K562 treated with DMSO at 1 percent for 48 hours (cell line): ENCODE results near the gene DENND6B. TPM values are rescaled to one million over a fixed set of nuclear protein-coding genes. Genes with fewer than 3 reads are reported as not detected.

Source experiments
- total RNA-seq: library from RNA; unstranded; fragments of 300-600 nt; gene quantifications from 2 replicates; pipeline ENCODE4 v1.2.3, GENCODE V29; 2022; ENCODE audit warnings: low replicate concordance; ENCODE audit errors: extremely low read depth

Gene DENND6B, protein sequence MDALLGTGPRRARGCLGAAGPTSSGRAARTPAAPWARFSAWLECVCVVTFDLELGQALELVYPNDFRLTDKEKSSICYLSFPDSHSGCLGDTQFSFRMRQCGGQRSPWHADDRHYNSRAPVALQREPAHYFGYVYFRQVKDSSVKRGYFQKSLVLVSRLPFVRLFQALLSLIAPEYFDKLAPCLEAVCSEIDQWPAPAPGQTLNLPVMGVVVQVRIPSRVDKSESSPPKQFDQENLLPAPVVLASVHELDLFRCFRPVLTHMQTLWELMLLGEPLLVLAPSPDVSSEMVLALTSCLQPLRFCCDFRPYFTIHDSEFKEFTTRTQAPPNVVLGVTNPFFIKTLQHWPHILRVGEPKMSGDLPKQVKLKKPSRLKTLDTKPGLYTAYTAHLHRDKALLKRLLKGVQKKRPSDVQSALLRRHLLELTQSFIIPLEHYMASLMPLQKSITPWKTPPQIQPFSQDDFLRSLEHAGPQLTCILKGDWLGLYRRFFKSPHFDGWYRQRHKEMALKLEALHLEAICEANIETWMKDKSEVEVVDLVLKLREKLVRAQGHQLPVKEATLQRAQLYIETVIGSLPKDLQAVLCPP
- total RNA-seq, result not detected in 2 replicates

GRCh38 chr22:50326956-50327710, at the start of gene DENND6B:
Gene DENND6B, minus strand, starts transcription at chr22:50327012. Its CDS starts 24 bp downstream, at chr22:50326988.

DNA sequence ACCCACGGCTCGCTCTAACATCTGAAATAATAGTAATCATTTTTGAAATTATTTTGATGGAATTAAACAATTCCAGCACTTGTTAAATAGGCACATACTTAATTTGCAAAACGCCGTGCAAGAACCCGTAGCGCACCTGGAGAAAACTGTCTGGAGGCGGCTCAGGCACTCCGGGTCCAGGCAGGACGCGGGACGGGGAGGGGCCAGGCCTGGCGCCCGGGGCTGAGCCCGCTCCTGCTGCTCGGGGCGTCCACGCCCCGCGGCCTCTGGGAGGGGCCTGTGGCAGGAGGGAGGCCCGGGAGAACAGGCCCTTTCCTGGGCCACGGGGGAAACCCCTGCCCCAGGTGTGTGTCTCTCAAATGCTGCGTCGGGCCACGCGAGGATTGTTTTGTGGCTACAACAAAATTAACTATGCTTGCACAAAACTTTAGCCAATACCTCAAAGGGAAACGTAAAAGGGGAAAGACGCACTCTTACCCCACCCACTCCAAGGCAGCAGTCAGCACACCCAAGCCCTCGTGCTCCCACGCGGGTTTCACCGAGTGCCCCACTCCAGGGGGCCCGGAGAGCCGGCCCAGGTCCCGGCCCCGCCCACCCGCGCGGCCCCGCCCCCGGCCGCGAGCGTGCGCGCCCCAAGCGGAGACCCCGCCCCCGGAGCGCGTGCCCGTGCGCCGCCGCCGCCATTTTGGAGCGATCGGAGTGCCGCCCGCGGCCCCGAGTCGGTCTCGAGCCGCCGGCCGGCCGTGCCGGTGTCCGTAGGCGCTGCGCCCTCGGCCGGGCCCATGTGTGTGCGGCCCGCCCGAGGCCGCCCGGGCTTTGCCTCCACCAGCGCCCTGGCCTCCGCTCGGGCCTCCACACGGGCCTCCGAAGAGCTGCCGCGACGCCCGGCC, 16.1 kb upstream of the DENND6B start, which contains the start of gene PPP6R2:
Gene PPP6R2, plus strand, starts transcription at position 677 of the 890 bp plus-strand sequence. CDS start 50,582 bp downstream, outside the sequence.

GRCh38 chr22:50306753-50307749, 19.8 kb downstream of the DENND6B start, which contains the start of gene PLXNB2:
Gene PLXNB2, minus strand, starts transcription at chr22:50307646. Its CDS starts 17,062 bp downstream, at chr22:50290584.

GRCh38 chr22:50269970-50270665, 56.7 kb downstream of the DENND6B start, which contains the start of gene MAPK11:
Gene MAPK11, minus strand, starts transcription at chr22:50270380. Its CDS starts 88 bp downstream, at chr22:50270292.

GRCh38 chr22:50261615-50262459, 65.0 kb downstream of the DENND6B start, which contains the start of gene MAPK12:
Gene MAPK12, minus strand, starts transcription at chr22:50261683. Its CDS starts 174 bp downstream, at chr22:50261509.

Other genes starting within 250 kb of the DENND6B start
- not detected in 2 replicates for gene MLC1, start 241.6 kb downstream of the DENND6B start, total RNA-seq
- not detected in 2 replicates for gene MOV10L1, start 237.0 kb downstream of the DENND6B start, total RNA-seq
- gene PANX2, start 156.3 kb downstream of the DENND6B start, total RNA-seq, result not detected in 2 replicates
- gene TRABD, start 141.1 kb downstream of the DENND6B start, total RNA-seq, result 180 TPM in 1 of 2 replicates, not detected in the other
- gene SELENOO, start 126.0 kb downstream of the DENND6B start, total RNA-seq, result not detected in 2 replicates
- gene TUBGCP6, start 82.0 kb downstream of the DENND6B start, total RNA-seq, result not detected in 2 replicates
- not detected in 2 replicates for gene HDAC10, start 75.7 kb downstream of the DENND6B start, total RNA-seq
- gene MAPK12, start 65.3 kb downstream of the DENND6B start, total RNA-seq, result not detected in 2 replicates
- not detected in 2 replicates for gene MAPK11, start 56.6 kb downstream of the DENND6B start, total RNA-seq
- not detected in 2 replicates for gene PLXNB2, start 19.4 kb downstream of the DENND6B start, total RNA-seq
- 112 TPM in 1 of 2 replicates, not detected in the other for gene PPP6R2, start 16.3 kb upstream of the DENND6B start, total RNA-seq
- 58.0 TPM in 1 of 2 replicates, not detected in the other for gene SBF1, start 148.0 kb upstream of the DENND6B start, total RNA-seq
- gene ADM2, start 154.5 kb upstream of the DENND6B start, total RNA-seq, result not detected in 2 replicates
- not detected in 2 replicates for gene MIOX, start 159.8 kb upstream of the DENND6B start, total RNA-seq
- gene LMF2, start 180.7 kb upstream of the DENND6B start, total RNA-seq, result not detected in 2 replicates
- gene NCAPH2, start 181.2 kb upstream of the DENND6B start, total RNA-seq, result not detected in 2 replicates
- not detected in 2 replicates for gene SCO2, start 198.6 kb upstream of the DENND6B start, total RNA-seq
- gene TYMP, start 203.0 kb upstream of the DENND6B start, total RNA-seq, result not detected in 2 replicates
- gene KLHDC7B, start 218.9 kb upstream of the DENND6B start, total RNA-seq, result not detected in 2 replicates
- gene SYCE3, start 235.9 kb upstream of the DENND6B start, total RNA-seq, result not detected in 2 replicates